ENCODE measurements around the gene ARFGEF3.
"Not testable (repeated sequence)": the region's sequence is repeated elsewhere in the genome, so short reads cannot be mapped to it uniquely, and the experiment has no call there.

GRCh38 chr6:138368684-138369083 is 206.9 kb downstream of the ARFGEF3 start:
- not testable (repeated sequence) for TF ChIP-seq POLR2AphosphoS5, CTCF, EP300, POLR2A (IDR thresholded peaks at IDR 0.05)
